GM18498 (cell line): ENCODE data around the gene FIBCD1.

ENCODE experiments used
- ATAC-seq: cut with Tn5 transposase; IDR thresholded peaks from one replicate; pipeline ENCODE4 v1.9.1; 2021; ENCODE audit warnings: mild to moderate bottlenecking, moderate library complexity; ENCODE audit not compliant: unreplicated experiment

Gene FIBCD1

DNA sequence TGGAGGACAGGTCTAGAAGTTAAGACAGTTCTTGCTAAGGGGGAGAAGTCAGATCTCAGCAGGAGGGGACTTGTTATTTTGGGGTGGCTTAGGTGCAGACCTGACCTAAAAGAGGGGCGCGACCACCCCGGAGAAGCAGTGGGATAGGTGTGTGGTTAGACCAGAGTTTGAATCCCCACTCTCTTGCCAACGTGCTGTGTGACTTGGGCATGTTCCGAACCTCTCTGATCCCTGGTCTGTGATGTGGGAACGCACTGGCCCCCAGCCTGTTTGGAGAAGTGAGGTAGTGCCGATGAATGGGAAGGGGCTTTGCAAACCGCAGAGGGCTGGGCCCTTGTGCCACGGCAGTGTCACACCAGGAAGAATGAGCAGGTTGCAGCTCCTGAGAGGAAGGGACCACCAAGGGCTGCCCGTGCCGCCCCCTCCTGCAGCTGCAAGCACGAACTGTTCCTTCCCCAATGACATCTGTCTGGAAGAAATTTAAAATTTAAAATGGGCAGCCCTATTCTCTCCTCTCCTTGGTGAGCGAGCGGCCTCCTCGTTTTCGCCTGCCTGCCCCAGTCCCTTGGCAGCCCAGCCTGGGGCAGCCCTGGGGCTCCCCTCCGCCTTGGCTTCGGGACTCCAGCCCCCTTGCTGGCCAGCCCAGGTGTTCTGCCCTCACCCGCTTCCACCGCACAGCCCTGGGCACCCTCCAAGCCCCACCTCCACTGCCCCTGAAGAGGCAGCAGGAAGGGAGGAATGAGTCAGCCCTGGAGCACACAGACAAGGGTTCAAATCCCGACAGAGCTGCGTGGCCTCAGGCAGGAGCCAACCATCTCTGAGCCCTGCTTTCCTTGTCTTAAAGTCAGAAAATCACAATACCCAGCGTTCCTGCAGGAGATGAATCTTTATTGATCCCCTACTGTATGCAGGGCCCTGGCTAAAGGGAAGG is 1.6 kb downstream of the FIBCD1 start:
- no peak for ATAC-seq

DNA sequence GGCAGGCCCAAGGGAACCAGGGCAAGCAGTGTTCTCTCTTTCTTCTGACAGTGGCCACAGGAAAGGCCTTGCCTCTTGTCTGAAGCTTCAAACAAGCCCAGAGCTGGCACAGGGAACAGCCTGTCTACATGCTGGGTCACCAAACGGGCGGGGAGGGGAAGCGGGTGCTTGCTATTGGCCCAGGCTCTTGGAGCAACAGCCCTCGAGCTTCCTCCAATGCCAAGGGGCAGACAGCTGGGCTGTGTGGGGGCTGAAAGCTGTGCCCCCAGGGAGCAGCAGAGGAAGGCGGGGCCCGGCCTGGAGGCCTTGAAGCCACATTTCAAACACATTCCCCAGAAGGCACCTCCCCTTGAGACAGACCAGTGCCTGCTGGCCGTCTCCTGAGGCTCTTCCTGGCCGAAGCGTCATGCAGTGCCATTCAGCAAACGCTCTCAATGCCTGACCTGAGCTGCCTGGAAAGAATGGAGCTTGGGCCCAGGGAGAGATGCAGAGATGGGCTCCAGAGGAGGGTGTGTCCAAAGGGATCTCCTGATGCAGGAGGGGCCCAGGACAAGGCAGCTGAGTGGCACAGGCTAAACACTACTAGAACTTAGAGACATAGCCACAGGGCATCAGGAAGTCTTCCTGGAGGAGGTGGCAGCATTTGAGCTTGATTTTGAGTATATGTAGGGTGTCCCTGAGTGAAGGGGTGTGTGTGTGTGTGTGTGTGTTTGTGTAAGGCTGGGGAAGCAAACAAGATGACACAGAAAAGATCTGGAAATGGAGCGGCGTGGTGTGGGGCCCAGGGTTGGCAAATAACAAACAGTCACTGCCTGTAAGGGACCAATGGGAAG is 2.5 kb downstream of the FIBCD1 start:
- no peak for ATAC-seq

DNA sequence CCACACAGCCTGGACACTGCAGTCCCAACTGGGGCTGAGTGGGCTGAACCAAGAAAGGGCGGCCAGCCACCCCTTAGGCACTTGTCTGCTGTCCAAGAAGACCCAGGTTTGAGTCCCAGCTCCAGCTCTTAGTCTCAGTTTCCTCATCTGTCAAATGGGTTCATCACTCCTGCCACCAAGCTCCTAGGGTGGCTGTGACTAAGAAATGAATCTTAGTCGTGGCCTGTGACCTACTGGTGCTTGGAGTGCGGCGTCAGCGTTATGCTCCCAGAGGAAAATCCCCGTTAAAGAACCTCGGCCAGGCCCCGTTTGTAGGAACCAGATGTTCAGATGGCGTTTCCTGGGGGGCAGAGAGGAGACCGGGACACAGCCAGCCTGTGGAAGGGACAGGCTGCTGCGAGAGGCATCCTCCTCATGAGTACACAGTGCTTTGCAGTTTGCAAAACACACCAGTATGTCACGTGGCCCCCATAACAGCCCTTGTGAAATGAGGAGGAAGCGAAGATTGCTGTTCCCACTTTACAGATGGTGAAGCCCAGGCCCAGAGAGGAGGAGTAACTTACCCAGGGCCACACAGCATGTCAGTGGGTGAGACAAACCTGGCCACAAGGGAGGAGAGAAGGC is 3.3 kb downstream of the FIBCD1 start:
- ATAC-seq: no peak

DNA sequence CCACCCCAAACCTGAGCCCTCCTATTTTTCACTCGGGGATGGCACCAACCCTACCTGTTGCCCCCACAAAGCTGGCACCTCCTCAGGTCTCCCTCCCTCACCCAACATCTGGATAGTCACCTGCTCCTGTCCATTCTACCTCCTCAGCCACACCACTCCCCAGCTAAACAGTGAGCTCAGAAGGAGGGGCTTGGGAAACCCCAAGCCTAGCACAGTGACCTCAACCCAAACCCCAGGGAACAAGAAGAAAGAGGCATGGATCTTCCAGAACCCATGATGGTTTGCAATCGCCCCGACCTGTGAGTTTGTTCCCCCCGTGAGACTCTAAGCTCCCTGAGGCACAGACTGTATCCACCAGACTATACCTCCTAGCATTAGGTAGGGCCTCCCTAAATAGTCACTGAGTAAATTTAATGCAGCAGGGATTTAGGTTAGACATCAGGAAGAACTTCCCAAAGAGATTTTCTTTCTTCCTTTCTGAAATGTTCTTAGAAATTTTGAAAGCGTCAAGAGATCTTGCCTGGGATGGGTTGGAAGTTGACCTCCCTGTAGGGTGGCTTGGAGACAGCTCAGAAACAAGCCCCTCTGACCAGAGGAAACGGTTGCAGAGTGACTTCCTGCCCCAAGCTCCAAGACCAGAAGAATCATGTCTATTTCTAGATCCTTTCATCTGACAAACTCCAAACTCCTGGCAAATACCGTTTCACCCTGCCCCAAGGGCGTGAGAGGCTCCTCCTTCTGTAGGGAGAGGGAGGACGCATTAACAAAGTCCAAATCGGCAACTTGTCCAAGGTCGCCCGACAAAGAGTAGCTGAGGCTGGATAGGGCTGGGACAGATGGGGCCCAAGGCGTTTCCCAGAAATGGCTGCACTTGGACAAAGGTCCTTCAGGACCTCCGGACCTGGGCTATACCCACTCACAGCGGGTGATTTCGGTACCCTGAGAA is 4.1 kb downstream of the FIBCD1 start:
- no peak for ATAC-seq

DNA sequence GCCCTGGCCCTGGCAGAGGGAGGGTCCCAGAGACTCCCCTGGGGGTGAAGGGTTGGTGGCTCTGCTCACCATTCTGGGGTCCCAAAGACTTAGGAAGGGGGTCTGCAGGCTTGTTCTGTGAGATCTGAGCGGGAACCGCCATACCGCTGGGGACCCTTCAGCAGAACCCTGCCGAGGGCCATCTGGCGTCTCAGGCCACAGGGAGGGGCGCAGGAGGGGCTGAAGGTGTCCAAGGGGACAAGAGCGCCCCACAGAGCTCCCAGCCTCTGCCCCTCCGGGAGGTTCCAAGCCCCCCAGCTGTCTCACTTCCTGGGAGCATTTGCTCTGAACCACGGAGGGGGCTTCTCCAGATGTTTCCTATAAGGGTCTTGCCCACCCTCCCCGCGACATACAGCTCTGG is 4.8 kb downstream of the FIBCD1 start:
- no peak for ATAC-seq

DNA sequence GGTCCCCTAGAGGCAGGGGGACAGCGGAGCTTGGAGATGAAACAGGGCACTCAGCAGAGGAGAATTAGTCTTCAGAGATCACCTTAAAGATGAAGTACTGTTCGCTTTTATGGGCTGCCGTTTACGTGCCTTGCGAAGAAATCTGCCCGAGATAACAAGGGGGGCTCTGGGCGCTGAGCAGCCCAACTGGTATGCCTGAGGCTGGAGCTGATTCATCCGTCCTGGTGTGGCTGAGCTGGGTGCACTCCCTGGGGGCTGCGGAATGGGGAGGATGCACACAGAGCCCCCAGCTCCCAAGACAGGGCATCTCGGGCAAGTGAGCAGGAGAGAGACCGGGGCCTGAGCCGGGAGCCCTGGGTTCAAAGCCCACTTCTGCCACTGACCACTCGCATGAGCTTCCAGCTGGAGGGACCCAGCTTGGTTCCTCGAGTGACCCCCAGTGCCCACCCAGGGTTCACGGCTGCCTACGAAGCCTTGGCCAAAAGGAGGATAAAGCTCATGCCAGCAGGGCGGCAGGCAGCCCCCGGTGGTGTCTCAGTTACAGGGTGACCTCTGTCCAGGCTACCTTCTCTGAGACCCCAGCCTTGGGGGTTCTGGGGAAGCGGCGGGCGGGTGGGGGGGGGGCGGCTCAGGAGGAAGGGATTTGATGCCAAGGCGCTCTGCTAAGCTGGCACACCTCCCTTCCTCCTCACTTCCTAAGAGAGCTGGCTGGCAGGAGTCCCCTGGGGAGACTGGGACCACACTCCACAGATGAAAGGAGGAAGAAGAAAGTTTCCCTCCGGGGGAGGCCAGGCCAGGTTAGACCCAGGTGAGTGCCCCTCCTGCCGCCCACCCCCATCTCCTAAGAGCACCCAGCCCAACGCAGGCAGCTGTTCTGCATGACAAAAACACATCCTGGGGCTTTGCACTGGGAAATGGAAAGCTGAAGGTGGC is 5.7 kb downstream of the FIBCD1 start:
- no peak for ATAC-seq

DNA sequence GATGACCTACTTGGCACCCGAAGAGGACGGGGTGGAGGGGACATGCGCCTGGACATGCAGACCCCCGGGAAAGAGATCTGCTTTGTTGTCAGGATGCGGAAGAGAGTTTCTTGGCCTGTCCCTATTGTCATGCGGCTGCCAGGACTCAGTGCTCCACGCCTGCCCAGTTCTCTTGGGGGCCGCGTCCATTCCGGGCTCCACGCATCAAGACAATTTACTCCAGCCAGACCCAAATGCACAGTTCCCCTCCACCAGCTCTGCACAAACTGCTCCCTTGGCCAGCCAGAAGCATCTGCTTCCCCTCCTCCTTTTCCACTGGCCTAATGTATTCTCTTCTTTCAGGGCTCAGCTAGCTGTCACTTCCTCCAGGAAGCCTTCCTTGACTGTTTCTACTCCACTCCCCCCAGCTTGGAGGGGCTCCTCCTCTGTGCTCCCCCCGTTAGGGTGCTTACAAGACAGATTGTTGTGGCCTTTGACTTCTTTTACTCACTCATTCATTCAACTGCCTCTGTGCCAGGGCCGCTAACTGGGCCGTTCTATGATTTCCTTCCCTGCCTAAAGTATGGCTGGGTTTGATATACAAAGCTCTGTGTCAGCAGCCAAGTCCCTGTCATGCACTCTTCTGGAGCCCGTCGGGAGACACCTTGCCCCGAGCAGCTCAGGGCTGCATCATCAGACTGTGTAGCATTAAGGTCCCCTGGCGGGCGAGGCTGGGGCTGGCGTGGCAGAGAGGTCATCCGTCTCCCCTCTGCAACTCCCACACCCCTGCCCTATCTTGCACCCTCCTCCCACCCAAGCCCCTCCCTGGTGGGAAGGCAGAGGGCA is 6.6 kb downstream of the FIBCD1 start:
- ATAC-seq: no peak

DNA sequence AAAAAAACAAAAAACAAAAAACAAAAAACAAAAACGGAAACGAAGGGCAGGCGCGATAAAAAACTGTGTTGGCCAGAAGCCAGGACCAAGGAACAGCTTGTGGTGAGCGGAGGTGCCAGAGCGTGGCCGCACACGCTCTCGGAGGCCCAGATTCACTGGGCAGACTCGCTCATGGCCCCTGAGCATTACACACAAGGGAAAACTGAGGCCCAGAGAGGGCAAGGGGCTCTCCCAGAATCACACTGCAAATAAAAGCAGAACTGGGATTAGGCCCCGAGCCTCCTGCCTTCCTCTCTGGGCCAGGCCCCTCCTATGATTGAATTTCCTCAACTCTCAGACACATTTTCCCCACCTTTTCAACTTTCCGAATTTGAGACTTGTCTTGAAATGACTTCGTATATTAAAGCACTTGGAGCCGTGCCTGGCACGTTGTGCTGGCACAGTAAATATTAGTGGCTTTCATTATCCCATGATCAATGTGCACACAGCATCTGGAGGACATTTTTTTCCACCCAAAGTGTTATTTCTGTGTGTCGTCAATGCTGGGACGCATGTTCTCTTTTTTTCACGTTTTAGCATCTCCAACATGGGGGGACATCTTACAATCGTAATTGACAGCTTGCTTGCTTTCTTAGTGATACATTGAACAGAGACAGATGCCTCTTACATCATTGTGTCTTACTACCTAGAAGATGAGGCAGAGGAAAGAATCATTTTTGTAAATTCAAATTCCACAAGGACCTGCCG is 7.4 kb downstream of the FIBCD1 start:
- ATAC-seq: peak; percentile 58

DNA sequence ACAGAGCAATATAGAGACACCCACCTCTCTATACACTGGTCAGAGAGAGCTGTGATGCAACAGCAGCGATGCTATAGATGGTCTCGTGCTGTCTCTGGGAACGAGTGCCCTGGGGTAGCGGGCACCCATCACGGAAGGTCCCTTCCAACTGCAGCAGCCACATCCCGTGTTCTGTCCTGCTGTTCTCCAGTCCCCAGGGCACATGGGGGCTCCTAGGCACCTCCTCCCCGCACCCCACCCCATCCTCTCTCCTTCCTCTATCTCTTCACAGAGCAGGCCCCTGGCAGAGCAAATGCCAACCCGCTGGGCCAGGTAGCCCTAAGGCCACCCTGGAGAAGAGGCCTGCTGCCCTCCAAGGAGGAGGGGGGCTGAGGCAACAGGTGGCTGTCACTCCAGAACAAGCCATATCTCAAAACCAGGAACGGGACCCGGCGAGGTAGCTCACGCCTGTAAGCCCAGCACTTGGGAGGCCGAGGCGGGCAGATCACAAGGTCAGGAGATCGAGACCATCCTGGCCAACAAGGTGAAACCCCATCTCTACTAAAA is 8.2 kb downstream of the FIBCD1 start:
- no peak for ATAC-seq

DNA sequence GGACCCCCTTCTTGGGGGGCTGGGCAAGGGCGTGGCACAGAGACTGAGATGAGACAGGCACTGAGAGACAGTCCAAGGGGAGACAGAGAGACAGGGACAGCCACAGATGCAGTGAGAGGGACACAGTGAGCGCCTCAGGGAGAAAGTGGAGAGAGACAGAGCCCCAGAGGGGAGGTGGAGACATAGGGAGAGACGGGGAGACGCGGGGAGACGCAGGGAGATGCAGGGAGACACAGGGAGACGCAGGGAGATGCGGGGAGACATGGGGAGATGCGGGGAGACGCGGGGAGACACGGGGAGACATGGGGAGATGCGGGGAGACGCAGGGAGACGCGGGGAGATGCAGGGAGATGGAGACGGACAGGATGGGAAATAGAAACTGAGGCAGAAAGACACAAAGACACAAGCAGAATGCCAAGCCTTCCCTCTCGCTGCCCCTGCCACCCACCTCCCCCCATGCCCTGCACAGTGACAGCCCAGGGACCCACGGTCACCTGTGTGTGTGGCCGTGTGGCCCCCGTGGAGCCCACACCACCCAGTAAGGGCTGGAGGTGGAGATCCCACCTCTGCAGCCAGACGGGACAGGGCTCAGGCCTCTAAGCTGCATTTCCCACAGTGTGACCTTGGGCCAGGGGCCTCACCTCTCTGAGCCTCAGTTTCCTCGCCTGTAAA is 8.8 kb downstream of the FIBCD1 start:
- ATAC-seq: no peak

DNA sequence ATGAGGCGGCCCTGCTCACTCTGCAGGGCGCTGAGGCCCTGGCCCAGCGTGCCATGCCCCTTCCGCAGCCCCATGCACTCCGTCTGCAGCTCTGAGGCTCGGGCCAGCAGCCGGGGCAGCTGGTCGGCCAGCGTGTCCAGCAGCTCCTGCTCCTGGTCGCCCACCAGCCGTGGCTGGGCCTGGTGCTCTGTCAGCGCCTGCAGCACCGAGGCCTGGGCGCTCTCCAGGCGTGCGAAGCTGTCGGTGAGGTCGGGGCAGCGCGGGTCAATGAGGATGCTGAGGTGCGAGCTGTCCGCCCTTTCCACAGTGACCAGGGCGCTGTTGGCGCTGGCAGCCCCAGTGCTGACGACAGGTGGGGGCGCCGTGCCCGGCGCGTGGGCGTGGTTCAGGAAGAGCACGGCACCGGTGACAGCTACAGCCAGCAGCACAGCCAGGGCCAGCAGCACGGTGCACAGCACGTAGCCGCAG is 9.4 kb downstream of the FIBCD1 start:
- ATAC-seq: no peak

DNA sequence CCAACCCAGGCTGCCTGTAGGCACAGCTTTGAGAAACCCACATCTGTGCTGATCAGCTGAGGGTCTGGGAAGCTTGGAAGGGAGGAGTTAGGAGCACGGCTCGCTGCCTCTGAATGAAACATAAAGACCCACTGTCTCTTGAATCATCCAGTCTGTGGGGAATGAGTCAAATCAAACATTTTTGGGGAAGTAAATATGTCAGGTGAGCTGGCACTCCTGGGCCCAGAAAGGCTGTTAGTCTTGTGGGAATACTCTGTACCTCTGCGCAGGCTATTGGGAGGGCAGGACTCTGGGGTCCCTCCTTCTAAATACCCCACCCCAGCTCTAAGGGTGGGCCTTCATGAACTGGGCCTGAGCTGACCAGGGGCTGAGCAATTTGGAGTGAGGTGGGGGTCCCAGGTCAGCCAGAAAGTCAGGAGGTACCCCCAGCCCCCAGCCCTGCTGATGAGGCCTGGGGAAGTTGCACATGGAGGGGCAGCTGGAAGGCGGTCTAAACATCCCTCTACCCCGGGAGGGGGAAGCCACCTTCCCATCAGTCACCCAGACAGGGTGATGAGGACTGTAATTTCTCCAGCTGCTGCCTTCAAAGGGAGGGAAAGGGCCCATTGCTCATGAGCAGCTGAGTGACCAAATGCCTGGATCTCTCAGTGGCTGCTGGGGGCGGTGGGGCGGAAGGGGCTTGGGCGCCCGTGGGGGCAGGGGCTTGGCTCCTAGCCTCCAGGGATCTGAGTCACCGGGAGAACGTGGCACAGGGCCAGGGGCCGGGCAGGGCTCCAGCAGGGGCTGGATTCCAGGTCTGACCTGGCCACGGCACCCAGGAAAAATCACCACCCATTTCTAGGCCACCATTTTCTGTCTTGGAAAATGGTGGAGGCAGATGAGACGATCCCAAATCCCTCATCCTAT is 10.8 kb downstream of the FIBCD1 start:
- no peak for ATAC-seq

DNA sequence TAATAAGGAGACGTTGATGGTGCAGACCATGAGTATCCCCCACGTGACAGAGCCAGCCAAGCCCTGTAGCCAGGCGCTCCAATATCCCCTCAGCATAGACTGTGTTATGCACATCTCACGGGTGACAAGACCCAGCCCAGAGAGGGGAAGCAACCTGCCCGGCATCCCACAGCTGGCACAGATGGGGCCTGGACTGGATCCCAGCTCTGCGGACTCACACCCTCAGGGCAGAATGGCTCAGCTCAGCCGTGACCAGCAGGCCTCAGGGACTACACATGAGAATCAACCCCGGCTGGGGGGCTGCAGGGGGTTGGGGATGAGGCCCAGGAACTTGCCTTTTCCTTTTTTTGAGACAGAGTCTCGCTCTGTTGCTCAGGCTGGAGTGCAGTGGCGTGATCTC is 11.7 kb downstream of the FIBCD1 start:
- ATAC-seq: no peak

DNA sequence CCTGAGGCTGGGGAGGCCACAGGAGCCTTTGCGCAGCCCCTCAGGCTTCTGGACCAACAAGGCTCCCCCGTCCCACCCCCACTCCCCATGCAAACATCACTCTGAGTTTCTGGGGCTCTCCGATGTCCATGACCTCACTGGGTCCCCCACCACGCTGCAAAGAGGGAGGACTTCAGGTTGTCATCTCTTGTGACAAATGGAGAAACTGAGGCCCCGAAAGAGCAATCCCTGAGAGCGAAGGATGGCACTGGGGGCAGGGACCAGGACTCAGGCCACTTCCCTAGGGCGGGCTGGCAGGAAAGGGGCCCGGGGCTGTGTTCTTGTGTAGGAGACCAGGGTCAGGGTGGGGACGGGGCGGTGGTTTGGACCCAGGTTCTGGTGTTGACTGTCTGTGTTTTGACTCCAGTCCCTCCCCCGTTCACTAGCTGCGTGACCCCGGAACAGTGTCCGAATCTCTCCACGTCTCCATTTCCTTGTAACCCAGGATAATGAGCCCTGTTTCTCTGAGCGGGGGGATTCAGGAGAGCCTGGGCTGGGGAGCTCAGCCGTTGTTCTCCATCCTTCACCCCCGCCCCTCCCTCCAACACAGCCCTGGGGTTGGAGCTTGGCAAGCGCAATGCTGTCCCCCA is 13.9 kb downstream of the FIBCD1 start:
- ATAC-seq: no peak

DNA sequence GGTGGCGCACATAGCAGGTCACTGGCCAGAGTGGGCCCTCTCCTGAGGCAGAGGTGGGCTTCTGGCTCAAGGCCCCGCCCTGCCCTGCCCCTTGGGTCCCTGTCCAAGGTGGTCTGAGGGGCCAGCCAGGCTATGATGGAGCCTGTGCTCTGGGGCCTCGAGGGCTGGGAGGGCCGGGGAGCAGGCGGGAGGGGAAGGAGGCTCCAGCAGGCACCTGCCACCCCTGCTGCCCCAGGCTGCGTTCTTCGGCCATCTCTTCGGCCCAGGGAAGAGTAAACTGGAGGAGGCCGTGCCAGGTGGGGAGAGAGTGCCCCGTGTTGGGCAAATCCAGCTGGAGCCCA is 14.6 kb downstream of the FIBCD1 start:
- ATAC-seq: no peak
